Upper lobe of left lung (tissue), 4 donors: ENCODE measurements around the gene SEMA6A.

ENCODE experiments used
- CTCF ChIP-seq, 6 experiments: fragments of 450-650 bp in 4 of 6; fragments of 200-600 bp in 2 of 6; sonication (generic) in 2 of 6; IDR thresholded peaks; one replicate each; pipeline ENCODE4 v1.5.1; 2016 to 2019; ENCODE audit warnings: antibody characterized with exemption in 6 of 6
- POLR2A ChIP-seq, 4 donors: fragments of 450-650 bp; IDR thresholded peaks; one replicate each; pipeline ENCODE4 v1.5.1; 2016 to 2017; ENCODE audit warnings: antibody characterized with exemption in 4 of 4, mild to moderate bottlenecking in 2 of 4

- TF ChIP-seq CTCF (IDR thresholded peaks at IDR 0.05) (no peak), POLR2A (IDR thresholded peaks at IDR 0.05) (no peak)
These were observed 109.2 kb downstream of the SEMA6A start for GRCh38 chr5:116465411-116465810.
